Muscle of back (tissue), 13 donors: ENCODE results near the gene SKA3. TPM values are rescaled to one million over a fixed set of nuclear protein-coding genes. Genes with fewer than 3 reads are reported as not detected.
"Not testable (repeated sequence)": the region's sequence is repeated elsewhere in the genome, so short reads cannot be mapped to it uniquely, and the experiment has no call there.

Experiments used
- DNase-seq, 3 donors: peaks; one replicate each; pipeline versions ENCODE4 v3.0.0 to v3.0.0-alpha.2; 2013
- long read RNA-seq, 9 donors: transcript quantifications; one replicate each; lab custom pipeline, GENCODE V29; 2026
- polyA plus RNA-seq, 10 donors: library from polyadenylated mRNA; unstranded; fragments of 120-200 nt; gene quantifications; one replicate each; pipeline ENCODE4 v1.2.1, GENCODE V29; 2013; ENCODE audit not compliant: insufficient read length in 10 of 10

The SKA3 gene
- polyA plus RNA-seq, result 1 to 10 TPM; 3.5 to 9.0 (median 5.7) TPM
- long read RNA-seq, donor 1, partial matches to known transcripts, result 0 of 3 reads
- long read RNA-seq, donor 1, other reads (novel, unspliced or antisense), result 0 of 3 reads
- long read RNA-seq, donor 2, result 0 reads
- long read RNA-seq, donor 3, result 0 reads
- long read RNA-seq, donor 4, result 0 reads
- long read RNA-seq, donor 5, partial matches to known transcripts, result 0 of 1 reads
- long read RNA-seq, donor 5, other reads (novel, unspliced or antisense), result 0 of 1 reads
- long read RNA-seq, donor 6, partial matches to known transcripts, result 0 of 139 reads
- long read RNA-seq, donor 6, other reads (novel, unspliced or antisense), result 139 of 139 reads
- long read RNA-seq, donor 7, result 0 reads
- long read RNA-seq, donor 8, result 0 reads
- long read RNA-seq, donor 9, result 0 reads

DNA sequence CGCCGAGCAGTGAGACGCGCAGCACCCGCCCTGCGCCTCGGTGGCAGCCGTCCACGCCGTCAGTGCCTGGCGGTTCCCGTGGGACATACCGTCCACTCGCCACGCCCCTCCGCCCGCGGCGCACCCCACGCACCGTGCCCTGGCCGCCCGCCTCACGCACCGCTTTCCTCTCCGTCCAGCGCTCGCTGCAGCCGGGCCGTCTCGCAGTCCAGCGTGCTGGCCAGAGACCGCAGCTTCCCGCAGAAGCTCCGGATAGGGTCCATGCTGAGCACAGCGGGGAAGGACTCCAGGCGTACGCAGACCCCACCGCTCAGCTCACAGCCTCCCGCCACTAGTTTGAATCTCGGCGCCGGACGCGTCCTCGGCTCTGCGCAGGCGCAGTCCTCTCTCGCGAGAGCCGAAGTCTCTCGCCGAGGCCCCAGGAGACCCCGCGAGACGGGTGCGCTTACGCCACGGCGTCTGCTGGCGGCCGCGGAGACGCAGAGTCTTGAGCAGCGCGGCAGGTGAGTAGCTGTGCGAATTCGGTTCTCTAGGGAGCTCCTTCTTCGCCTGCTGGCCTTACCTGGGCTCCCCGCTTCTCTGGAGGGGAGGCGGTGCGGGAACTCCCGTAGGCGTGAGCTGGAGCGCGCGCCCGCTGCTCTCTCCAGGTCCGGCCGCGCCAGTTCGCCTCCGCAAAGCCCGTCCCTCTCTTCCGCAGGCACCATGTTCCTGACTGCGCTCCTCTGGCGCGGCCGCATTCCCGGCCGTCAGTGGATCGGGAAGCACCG lies at the start of gene SKA3, which contains the start of gene MRPL57:
SKA3 (minus strand) TSS at position 338 of the 767 bp plus-strand sequence; CDS start at position 263, 75 bp downstream.
MRPL57 (plus strand) TSS at position 444 of the 767 bp plus-strand sequence; CDS start at position 703, 259 bp downstream.
- DNase-seq, result peak; percentile 92 to 98 (median 97)

DNA sequence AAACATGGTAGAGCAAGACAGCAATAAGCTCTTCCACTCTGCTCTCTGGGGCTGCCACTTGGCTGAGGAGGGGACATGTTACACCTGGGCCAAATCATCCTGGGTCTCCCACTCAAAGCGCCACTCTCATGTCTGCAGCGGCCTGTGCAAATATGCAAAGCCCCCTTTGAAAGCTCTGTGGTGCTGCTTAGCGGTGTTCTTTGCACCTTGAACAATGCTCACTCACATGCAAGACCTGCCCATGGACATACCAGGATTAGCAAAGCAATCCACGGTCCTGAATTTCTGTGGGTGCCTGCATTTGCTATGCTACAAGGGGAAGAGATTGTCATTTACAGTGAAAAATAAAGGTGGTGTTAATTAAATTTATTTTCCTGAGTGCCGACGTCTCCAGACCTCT lies 48.7 kb upstream of the SKA3 start:
- DNase-seq, result no peak

DNA sequence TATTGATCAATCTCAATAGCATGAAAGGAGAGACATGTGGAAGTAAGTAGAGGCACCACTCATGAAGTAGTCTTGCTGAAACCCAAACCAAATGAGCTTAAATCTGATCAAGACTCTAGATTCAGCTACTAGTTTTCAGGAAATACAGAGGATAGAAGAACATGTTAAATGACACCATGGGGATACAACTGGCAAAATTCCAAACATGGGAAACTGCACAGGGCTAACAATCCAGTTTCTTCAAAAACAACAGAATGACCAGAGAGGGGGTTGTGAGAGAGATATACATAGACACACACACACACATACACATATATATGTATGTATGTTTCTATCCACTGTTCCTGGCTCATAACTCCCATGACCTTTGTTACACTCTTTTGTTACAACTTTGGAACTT lies 44.9 kb upstream of the SKA3 start:
- DNase-seq, result no peak

DNA sequence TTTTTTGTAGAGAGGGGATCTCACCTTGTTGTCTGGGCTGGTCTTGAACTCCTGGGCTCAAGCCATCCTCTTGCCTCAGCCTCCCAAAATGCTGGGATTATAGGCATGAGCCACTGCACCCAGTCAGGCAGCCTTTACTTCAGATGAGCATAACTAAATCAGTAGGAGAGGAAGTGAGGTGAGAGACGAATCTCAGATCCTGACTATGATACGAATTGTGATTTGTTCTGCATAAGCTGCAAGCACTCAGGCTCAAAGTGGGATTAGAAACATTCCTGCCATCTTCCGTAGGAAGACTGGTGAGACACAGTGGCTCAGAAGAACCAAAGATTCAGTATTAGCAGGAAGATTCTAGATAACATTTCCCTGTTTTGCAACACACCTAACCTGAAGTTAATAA lies 43.4 kb upstream of the SKA3 start:
- not testable (repeated sequence) for DNase-seq

DNA sequence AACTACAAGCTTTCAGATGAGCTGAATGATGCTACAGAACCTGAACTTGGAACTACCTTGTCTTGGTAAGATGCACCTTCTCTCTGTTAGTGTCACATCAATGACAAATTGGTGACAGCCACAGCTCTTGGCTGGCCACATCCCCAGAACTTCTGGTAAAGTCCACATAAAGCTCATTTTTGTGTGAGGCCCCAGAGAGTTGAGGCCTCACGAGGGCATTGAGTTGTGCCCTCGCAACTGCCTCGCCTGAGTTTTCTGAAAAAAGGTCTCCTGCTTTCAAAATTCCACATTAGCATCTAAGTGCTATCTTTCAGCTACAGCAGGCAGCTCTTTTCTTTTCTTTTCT lies 42.7 kb upstream of the SKA3 start:
- no peak for DNase-seq

DNA sequence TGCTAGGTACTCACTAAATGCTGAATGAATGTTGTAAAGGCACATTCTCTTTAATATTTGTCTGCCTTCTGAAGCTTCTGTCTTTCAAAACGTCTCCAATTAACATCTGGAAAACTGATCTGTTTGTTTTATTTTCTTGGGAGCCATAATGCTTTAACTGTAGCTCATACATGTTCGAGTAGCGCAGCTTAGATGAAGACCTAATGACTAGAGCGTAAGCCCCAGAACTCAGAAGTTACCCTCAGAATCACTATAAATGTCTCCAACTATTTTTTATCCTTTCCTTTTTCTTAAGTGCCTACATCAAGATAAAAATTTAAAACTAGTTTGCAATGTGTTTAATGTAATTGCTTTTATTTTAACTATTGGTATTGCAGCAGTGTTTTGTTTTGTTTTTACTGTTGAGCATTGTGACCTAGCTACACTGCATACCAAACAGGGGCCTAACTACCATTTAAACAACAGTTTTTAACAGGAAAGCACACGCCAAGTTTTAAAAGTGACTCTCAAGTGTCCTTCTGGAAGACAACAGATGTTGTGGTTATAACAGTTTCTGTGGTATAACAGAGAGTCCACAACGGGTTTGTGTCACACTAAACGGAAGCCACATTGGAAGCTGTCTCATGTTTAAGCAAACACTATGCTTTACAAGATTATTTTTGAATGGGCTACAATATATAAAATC lies 42.1 kb upstream of the SKA3 start:
- no peak for DNase-seq

DNA sequence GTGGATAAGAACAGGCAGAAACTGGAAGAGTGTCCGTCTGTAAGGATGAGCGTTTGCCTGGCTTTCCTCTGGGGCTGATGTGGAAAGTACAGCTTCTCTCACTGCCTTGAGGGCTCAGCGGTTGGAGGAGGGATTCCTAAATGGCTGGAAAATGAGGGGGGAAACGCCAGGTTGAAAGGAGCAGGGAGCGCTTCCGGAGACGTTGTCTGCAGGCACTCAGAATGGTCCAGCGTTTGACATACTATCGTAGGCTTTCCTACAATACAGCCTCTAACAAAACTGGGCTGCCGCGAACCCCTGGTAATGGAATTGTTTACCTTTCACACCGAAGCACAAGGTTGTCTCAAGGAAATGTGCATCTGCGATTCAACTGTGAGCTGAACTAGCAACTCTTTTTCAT lies 40.0 kb upstream of the SKA3 start:
- DNase-seq, result no peak

DNA sequence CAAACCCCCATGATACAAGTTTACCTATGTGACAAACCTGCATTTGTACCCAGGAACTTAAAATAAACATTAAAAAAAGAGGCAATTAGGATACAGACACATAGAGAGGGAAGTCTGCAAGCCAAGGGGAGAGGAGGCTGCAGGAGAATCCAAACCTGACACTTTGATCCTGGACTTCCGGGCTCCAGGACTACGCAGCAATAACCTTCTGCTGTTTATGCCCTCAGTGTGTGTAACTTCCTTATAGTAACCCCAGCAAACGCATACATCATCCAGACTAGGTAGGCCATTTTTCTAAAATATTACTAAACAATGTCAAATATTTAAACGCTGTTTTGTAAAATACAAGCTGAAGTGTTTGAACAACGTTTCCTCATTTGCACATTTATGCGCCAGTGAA lies 39.1 kb upstream of the SKA3 start:
- not testable (repeated sequence) for DNase-seq

DNA sequence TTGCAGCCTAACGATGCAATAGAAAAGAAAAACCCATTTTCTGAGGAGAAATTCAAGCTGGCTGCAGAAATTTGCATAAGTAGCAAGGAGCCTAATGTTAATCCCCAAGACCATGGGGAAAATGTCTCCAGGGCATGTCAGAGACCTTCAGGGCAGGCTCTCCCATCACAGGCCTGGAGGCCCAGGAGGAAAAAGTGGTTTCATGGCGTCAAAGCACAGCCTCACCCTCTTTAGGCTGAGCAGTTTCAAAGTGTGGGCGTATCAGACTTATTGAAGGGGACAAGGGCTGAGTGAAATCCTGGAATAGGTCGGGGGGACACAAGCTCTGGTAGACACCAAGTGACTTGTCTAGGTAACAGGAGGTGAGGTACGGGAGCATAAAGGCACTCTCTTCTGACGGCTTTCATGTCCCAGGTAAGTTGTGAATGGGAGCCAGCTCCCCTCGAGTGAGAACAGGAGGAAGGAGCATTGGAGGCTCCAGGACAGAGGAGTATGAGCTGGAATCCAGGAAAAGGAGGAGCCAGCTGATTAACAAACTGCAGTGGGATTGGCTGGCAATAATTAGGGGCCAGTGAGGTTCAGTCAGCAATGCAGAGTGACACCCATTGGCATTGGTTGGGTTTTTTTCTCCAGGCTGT lies 35.9 kb upstream of the SKA3 start:
- no peak for DNase-seq

DNA sequence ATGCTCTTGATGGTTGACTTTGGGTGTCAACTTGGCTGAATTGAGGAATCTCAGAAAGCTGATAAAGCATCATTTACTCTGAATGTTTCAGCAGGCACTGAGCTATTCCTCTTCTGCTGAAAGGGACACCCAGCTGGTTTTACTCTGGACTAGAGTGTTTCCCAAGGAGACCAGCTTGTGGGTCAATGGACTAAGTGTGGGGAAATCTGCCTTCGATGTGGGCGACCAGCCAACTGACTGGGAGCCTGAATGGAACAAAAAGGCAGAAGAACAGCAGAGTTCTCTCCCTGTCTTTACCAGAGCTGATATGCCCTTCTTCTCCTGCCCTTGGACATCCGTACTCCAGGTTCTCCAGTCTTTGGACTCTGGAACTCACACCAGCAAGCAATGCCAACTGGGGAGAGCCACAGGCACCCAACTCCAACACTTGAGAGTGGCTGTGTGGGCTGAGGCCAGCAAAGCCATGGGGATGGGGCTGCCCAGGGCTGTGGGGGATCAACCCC lies 32.4 kb upstream of the SKA3 start:
- DNase-seq, result no peak

DNA sequence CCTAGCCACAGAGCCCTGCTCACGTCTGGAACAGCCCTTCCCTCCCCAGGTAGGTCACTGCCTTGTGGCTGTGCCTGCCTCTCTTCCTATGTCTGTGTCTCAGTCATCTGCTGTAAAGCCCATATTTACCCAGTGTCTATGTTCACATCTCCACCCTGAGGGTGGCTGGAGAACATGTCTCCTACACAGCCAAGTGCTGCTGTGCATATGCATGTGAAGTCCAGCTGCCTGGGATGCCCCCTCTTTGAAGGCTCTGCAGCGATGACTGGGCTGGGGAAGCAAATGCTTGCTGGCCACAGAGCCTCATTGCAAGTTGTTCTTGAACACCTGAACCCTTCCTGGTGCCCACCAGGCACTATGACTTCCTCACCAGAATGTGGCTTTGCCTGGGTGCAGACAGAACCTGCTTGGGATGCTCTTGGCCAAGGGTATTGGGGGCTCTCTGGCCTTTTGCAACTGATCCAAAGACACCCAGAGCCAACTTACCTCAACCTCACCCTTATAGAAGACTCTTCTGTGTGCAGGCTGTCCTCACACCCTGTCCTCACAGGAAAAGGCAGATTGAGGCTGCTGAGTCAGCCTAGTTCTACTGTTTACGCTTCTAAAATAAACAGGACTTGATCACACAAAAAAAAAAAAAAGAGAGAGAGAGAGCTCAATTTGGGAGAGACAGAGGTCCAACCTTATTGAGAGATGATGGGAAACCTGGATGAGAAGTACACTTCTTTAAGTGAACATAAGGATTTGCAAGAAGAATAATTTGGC lies 26.6 kb upstream of the SKA3 start:
- DNase-seq, result no peak

DNA sequence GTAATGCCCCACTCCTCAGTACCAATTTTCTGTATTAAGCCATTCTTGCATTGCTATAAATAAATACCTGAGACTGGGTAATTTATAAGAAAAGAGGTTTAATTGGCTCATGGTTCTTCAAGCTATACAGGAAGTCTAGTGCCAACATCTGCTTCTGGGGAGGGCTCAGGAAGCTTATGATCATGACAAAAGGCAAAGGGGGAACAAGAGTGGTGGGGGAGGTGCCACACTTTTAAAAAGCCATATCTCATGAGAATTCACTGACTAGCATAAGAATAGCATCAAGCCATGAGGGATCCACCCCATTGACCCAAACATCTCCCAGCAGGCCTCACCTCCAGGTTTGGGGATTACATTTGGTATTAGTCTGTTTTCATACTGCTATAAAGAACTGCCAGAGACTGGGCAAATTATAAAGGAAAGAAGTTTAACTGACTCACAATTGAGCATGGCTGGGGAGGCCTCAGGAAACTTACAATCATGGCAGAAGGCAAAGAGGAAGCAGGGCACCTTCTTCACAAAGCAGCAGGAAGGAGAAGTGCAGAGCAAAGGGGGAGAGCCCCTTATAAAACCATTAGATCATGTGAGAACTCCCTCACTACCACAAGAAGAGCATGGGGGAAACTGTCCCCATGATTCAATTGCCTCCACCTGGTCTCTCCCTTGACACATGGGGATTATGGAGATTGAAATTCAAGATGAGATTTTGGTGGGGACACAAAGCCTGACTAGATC lies 25.3 kb upstream of the SKA3 start:
- DNase-seq, result not testable (repeated sequence)

DNA sequence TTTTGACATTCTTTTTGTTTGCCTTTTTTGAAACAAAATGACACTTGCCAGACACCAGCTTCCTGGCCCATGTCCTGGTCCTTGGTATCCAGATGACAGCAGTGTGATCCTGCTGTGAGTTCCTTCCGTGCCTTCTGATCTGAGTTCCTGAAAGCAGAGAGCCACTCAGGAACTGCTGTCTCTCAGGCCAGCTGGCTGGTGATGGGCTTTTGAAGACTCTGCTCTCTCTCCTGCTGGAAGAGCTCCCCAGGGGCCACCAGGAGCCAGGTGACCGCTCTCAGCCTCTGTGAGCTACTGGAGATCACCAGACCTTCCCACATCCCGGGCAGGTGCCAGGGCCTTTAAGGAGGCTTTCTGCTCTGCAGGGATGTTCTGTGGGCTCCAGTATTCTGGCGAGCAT lies 22.0 kb upstream of the SKA3 start:
- DNase-seq, result not testable (repeated sequence)

DNA sequence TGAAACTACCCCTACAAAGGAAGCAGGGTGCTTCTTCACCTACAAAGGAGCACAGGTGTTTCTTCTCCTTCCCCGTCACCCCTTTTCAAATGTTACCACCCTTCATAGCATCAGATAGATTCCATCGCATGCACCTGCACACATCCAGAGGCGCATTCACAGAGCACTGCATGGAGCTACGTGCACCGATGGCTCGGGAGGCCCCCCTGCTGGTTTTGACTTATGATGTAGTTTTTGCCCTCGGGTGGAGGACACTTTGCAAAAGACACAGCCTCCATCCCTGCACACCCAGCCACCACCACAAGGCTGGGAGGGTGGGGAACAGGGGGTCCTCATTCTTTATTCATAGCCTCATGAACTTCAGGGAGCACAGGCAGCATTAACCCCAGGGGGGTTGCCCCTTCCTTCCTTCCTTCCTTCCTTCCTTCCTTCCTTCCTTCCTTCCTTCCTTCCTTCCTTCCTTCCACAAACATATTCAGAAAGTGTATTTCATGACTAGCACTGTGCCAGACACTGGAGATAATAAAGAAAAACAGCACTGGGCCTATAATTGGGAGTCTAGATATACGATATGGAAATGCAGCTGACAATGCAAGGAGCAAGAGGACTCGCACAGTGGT lies 21.4 kb upstream of the SKA3 start:
- DNase-seq, result not testable (repeated sequence)

DNA sequence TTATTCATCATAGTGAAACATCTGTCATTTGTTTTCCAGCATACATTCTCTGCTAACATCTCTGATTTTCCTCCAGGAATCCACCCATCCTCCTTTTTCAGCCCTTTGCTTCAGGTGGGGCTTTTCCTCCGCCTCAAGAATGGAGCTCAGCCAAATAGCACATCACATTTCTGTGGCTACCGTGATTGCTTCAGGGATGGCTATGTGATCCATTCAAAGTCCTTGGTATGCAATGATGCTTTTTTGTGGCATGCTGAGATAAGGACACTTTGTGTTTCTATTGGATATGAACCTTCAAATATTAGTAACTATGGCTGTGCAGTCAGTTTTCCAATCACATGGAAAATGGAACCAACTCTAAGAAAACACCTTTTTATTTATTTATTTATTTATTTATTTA lies 18.4 kb upstream of the SKA3 start:
- not testable (repeated sequence) for DNase-seq

DNA sequence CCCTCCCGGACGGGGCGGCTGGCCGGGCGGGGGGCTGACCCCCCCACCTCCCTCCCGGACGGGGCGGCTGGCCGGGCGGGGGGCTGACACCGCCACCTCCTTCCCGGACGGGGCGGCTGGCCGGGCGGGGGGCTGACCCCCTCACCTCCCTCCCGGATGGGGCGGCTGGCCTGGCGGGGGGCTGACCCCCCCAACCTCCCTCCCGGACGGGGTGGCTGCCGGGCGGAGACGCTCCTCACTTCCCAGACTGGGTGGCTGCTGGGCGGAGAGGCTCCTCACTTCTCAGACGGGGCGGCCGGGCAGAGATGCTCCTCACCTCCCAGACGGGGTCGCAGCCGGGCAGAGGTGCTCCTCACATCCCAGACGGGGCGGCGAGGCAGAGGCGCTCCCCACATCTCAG lies 10.1 kb upstream of the SKA3 start:
- not testable (repeated sequence) for DNase-seq

DNA sequence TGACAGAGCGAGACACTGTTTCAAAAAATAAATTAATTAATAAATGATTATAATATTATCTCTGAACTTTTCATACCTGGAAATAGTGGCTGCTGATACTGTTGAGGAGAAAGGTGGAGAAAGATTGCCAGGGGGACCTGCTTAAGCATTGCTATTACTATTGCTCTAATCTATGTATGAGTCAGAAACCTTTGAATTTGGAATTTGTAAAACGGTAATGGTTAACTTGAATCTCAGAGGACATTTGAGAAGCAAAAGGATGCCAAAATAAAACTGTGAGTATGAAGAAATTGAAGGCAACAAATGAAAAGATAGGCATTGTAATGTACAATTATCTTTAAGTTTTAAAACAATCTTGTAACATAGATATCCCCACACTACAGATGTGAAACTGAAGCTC lies 5.3 kb upstream of the SKA3 start:
- DNase-seq, result no peak

DNA sequence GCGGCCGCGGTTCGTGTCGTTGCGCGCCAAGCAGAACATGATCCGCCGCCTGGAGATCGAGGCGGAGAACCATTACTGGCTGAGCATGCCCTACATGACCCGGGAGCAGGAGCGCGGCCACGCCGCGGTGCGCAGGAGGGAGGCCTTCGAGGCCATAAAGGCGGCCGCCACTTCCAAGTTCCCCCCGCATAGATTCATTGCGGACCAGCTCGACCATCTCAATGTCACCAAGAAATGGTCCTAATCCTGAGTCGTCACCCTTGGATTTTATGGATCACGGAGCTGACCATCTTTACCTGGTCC lies 581 bp upstream of the SKA3 start:
- no peak for DNase-seq

DNA sequence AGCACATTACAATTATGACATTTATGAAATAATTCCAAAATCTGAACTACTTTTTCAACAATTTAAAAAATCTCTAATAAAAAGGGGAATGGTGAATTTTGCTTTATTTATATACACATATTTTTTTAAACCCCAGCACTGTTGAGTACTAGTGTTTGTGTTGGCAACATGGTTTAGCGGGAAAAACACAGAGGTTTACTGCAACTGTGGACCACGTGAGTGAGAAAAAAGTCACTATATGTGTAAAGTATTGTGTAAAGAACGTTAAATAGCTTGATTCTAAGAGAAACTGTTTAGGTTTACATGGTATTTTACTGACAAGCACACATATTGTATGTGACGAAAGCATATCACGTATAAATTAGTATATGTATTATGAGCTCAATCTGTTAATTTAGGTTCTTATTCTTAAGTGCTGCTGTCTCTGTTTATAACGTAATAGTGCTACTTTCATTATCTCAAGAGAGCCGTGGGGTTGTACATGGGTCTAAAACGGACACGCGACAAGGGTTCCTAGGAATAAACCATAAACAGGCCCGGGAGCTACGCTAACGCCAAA lies 617 bp downstream of the SKA3 start:
- DNase-seq, result peak in 1 of 3 donors; percentile 1

DNA sequence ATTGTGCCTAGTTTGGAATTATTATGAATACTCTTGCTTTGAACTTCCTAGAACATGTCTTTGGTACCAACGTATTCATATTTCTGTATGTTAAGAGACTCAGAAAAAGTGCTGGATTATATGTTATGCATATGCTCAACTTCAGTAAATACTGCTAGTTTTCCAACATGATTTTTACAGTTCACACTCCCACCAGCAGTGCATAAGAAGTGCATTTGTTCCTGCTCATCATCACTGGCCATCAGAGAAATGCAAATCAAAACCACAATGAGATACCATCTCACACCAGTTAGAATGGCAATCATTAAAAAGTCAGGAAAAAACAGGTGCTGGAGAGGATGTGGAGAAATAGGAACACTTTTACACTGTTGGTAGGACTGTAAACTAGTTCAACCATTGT lies 2.6 kb downstream of the SKA3 start:
- DNase-seq, result not testable (repeated sequence)
